ENCODE data around the gene GPR17.

GRCh38 chr2:127637236-127637630 lies 8.7 kb upstream of the GPR17 start:
- TF ChIP-seq CTCF (IDR thresholded peaks at IDR 0.05 in 4 of 5, conservative IDR thresholded peaks at IDR 0.05 in 1 of 5), result no peak
- no peak for TF ChIP-seq POLR2A (IDR thresholded peaks at IDR 0.05)
